Right atrium auricular region (tissue), 2 donors: ENCODE measurements around the gene PCBP2. TPM values are rescaled to one million over a fixed set of nuclear protein-coding genes. Genes with fewer than 3 reads are reported as not detected.

Experiments used
- DNase-seq: peaks from one replicate; pipeline ENCODE4 v3.0.0-alpha.2; 2019; ENCODE audit warnings: low spot score
- H3K27ac ChIP-seq, 2 donors: fragments of 200-600 bp; sonication (generic); 1 replicate in 1 of 2; 2 replicates in 1 of 2; pipeline ENCODE4 v1.5.1; 2016 to 2019
- H3K27me3 ChIP-seq, 2 donors: fragments of 200-600 bp; sonication (generic); one replicate each; pipeline versions ENCODE4 v1.5.1 to v1.6.0; 2017 to 2019
- H3K36me3 ChIP-seq: fragments of 200-600 bp; sonication (generic); one replicate; pipeline ENCODE4 v1.5.1; 2016
- H3K4me1 ChIP-seq, 2 donors: fragments of 200-600 bp; sonication (generic); one replicate each; pipeline versions ENCODE4 v1.5.1 to v1.6.0; 2017 to 2019
- H3K4me3 ChIP-seq, 2 donors: fragments of 200-600 bp; sonication (generic); 1 replicate in 1 of 2; 2 replicates in 1 of 2; pipeline ENCODE4 v1.5.1; 2017 to 2019; ENCODE audit warnings: mild to moderate bottlenecking in 1 of 2, moderate library complexity in 1 of 2
- H3K9me3 ChIP-seq, 2 donors: fragments of 200-600 bp; sonication (generic); one replicate each; pipeline ENCODE4 v1.5.1; 2019
- CTCF ChIP-seq, 2 donors: fragments of 200-600 bp; sonication (generic); IDR thresholded peaks; one replicate each; pipeline ENCODE4 v1.5.1; 2019; ENCODE audit warnings: antibody characterized with exemption in 2 of 2
- total RNA-seq, 2 donors: library from RNA; depleted of rRNA; stranded (reverse); fragments of >200 nt; gene quantifications; one replicate each; pipeline ENCODE4 v1.1.0, GENCODE V29; 2016

PCBP2 gene
- total RNA-seq, 2 donors from 2014 or later: 288 to 378 TPM

GRCh38 chr12:53485955-53486735 lies 34.2 kb downstream of the PCBP2 start:
- DNase-seq: no peak
- no peak for TF ChIP-seq CTCF (IDR thresholded peaks at IDR 0.05)
- no peaks in the 10 kb centered on the region for H3K9me3 ChIP-seq
- H3K4me1 ChIP-seq: peaks cover 0 to 16% of the 10 kb centered on the region in 2 donors
- H3K27ac ChIP-seq: no peak overlapping the region
- no peaks in the 10 kb centered on the region for H3K27me3 ChIP-seq
- peaks cover 42% of the 10 kb centered on the region for H3K36me3 ChIP-seq
- H3K4me3 ChIP-seq: no peak overlapping the region

GRCh38 chr12:53486736-53487487 lies 35.0 kb downstream of the PCBP2 start:
- H3K9me3 ChIP-seq: no peaks in the 10 kb centered on the region
- H3K36me3 ChIP-seq: peaks cover 34% of the 10 kb centered on the region
- peaks cover 0 to 13% of the 10 kb centered on the region in 2 donors for H3K4me1 ChIP-seq
- H3K27ac ChIP-seq: no peak overlapping the region
- DNase-seq: no peak
- no peaks in the 10 kb centered on the region for H3K27me3 ChIP-seq
- no peak for TF ChIP-seq CTCF (IDR thresholded peaks at IDR 0.05)
- no peak overlapping the region for H3K4me3 ChIP-seq

- Histone ChIP-seq H3K4me1 (peaks cover 0 to 18% of the 10 kb centered on the region in 2 donors), H3K27me3 (no peaks in the 10 kb centered on the region), H3K9me3 (no peaks in the 10 kb centered on the region), H3K27ac (no peak overlapping the region), H3K4me3 (no peak overlapping the region), H3K36me3 (peaks cover 19% of the 10 kb centered on the region)
- no peak for DNase-seq
- no peak for TF ChIP-seq CTCF (IDR thresholded peaks at IDR 0.05)
Observed at GRCh38 chr12:53489242-53489864, 37.5 kb downstream of the PCBP2 start.

GRCh38 chr12:53492188-53492587 lies 40.3 kb downstream of the PCBP2 start:
- H3K36me3 ChIP-seq: peaks cover 5% of the 10 kb centered on the region
- peak overlapping the region; percentile 82 to 86 for H3K27ac ChIP-seq
- peaks cover 0 to 24% of the 10 kb centered on the region in 2 donors for H3K4me1 ChIP-seq
- no peaks in the 10 kb centered on the region for H3K9me3 ChIP-seq
- no peak for TF ChIP-seq CTCF (IDR thresholded peaks at IDR 0.05)
- H3K27me3 ChIP-seq: no peaks in the 10 kb centered on the region
- H3K4me3 ChIP-seq: peak overlapping the region; percentile 49 to 60
- DNase-seq: no peak

GRCh38 chr12:53492830-53493609 lies 41.1 kb downstream of the PCBP2 start:
- Histone ChIP-seq H3K4me1 (peaks cover 0 to 25% of the 10 kb centered on the region in 2 donors), H3K36me3 (peaks cover 3% of the 10 kb centered on the region), H3K27me3 (no peaks in the 10 kb centered on the region), H3K4me3 (peak overlapping the region; percentile 49 to 60), H3K9me3 (no peaks in the 10 kb centered on the region), H3K27ac (peak overlapping the region; percentile 82 to 86)
- DNase-seq: peak; percentile 96
- TF ChIP-seq CTCF (IDR thresholded peaks at IDR 0.05): no peak
